PC-9 (cell line): Measurements from ENCODE around the gene ADAM17. TPM values are rescaled to one million over a fixed set of nuclear protein-coding genes. Genes with fewer than 3 reads are reported as not detected.
A peak's percentile ranks its signal among the peaks of the same experiment; 100 is the strongest.

Experiments
- BruUV-seq: library from RNA; stranded (reverse); fragments of 400-500 nt; replicated peaks from 2 replicates; lab custom pipeline; 2021; lab: Mats Ljungman, UMichigan
- CTCF ChIA-PET: fragments of 300-600 bp; sonication (Branson Sonifier 250); formaldehyde crosslinking; loops from one replicate; lab custom pipeline; 2022; ENCODE audit warnings: antibody characterized with exemption; lab: Charles Lee
- POLR2A ChIA-PET: fragments of 300-600 bp; sonication (Branson Sonifier 250); formaldehyde crosslinking; loops from one replicate; lab custom pipeline; 2022; ENCODE audit warnings: antibody characterized with exemption; ENCODE audit not compliant: unreplicated experiment; lab: Charles Lee
- DNase-seq, 2 experiments: peaks; one replicate each; pipeline versions ENCODE4 v3.0.0 to v3.0.0-alpha.2; 2015 to 2022; ENCODE audit warnings: mixed read lengths in 1 of 2
- H2AFZ ChIP-seq: fragments of 200-600 bp; sonication (generic); 2 replicates; pipeline ENCODE4 v1.8.1; 2017; ENCODE audit warnings: antibody characterized with exemption
- H3F3A ChIP-seq: fragments of 200-600 bp; sonication (generic); 2 replicates; pipeline ENCODE4 v1.8.1; 2017; ENCODE audit warnings: antibody characterized with exemption, mild to moderate bottlenecking, low read depth; ENCODE audit not compliant: insufficient read depth
- H3K27ac ChIP-seq: fragments of 200-600 bp; sonication (generic); 2 replicates; pipeline ENCODE4 v1.6.1; 2016; ENCODE audit warnings: mixed run types
- H3K27me3 ChIP-seq: fragments of 200-600 bp; sonication (generic); 2 replicates; pipeline ENCODE4 v1.6.1; 2016; ENCODE audit warnings: low read depth, mixed run types; ENCODE audit not compliant: insufficient read depth
- H3K36me3 ChIP-seq: fragments of 200-600 bp; sonication (generic); 2 replicates; pipeline ENCODE4 v1.6.1; 2016; ENCODE audit warnings: low read depth, mixed run types
- H3K4me1 ChIP-seq: fragments of 200-600 bp; sonication (generic); replicated peaks from 2 replicates; pipeline ENCODE4 v1.6.1; 2016; ENCODE audit warnings: mixed run types; ENCODE audit not compliant: insufficient read depth
- H3K4me2 ChIP-seq: fragments of 200-600 bp; sonication (generic); 2 replicates; pipeline ENCODE4 v1.6.1; 2017; ENCODE audit warnings: mixed run types
- H3K4me3 ChIP-seq: fragments of 200-600 bp; sonication (generic); 2 replicates; pipeline ENCODE4 v1.6.1; 2016; ENCODE audit warnings: mixed run types
- H3K79me2 ChIP-seq: fragments of 200-600 bp; sonication (generic); 2 replicates; pipeline ENCODE4 v1.6.1; 2017; ENCODE audit warnings: low read depth, mixed run types
- H3K9me2 ChIP-seq: fragments of 200-600 bp; sonication (generic); 2 replicates; pipeline ENCODE4 v1.8.1; 2017; ENCODE audit warnings: mild to moderate bottlenecking; ENCODE audit not compliant: insufficient read depth
- H3K9me3 ChIP-seq: fragments of 200-600 bp; sonication (generic); 2 replicates; pipeline ENCODE4 v1.8.1; 2016; ENCODE audit warnings: low read depth; ENCODE audit not compliant: insufficient read depth
- H4K20me1 ChIP-seq: fragments of 200-600 bp; sonication (generic); 2 replicates; pipeline ENCODE4 v1.8.1; 2017; ENCODE audit not compliant: insufficient read depth
- CTCF ChIP-seq: fragments of 200-600 bp; sonication (generic); conservative IDR thresholded peaks from 2 replicates; pipeline ENCODE4 v1.6.1; 2017; ENCODE audit warnings: mixed run types, antibody characterized with exemption, mild to moderate bottlenecking, moderate library complexity
- EZH2 ChIP-seq: fragments of 200-600 bp; sonication (generic); IDR thresholded peaks from 2 replicates; pipeline ENCODE4 v1.8.0; 2017; ENCODE audit warnings: antibody characterized with exemption, low read depth
- intact Hi-C: fragments of 100-400 bp; cut with micrococcal nuclease; formaldehyde crosslinking; loops from one replicate; pipeline ENCODE4 v1.10.0; 2022; ENCODE audit not compliant: unreplicated experiment
- total RNA-seq: library from RNA; stranded (reverse); gene quantifications from 2 replicates; pipeline ENCODE4 v1.2.3, GENCODE V29; 2021

Gene ADAM17
- total RNA-seq, 1 experiment from 2014 or later = 65.0 TPM

- intact Hi-C loops = no loop called here
- Histone ChIP-seq H3K4me3 (no peak overlapping the region), H3K4me2 (no peak overlapping the region), H3F3A (peaks cover 5% of the 10 kb centered on the region; the same call in 1 of the 2 replicates), H3K36me3 (peaks cover 31% of the 10 kb centered on the region), H3K4me1 (peaks cover 23% of the 10 kb centered on the region), H3K9me2 (no peaks in the 10 kb centered on the region), H4K20me1 (peaks cover 95% of the 10 kb centered on the region), H3K27ac (no peak overlapping the region), H3K27me3 (no peaks in the 10 kb centered on the region), H2AFZ (no peak overlapping the region), H3K79me2 (peaks cover 100% of the 10 kb centered on the region), H3K9me3 (no peaks in the 10 kb centered on the region)
- TF ChIP-seq CTCF = no peak
- no peak for TF ChIP-seq EZH2
- no TSS peak for BruUV-seq
- ChIA-PET CTCF (no interaction called here), POLR2A (interaction anchor here (0.6 kb wide), 1 partner anchor 16 kb away, joined by 6 read pairs; no protein-coding TSS in a partner anchor)
- no peak for DNase-seq
Observed at GRCh38 chr2:9545502-9545901, 10.1 kb downstream of the ADAM17 start.

- H3K27me3 ChIP-seq = no peaks in the 10 kb centered on the region
- H3F3A ChIP-seq = peaks cover 19% of the 10 kb centered on the region
- H3K4me2 ChIP-seq = no peak overlapping the region
- no peak overlapping the region for H2AFZ ChIP-seq
- intact Hi-C loops = no loop called here
- no peaks in the 10 kb centered on the region for H3K9me3 ChIP-seq
- TF ChIP-seq CTCF (no peak), EZH2 (no peak)
- H3K9me2 ChIP-seq = no peaks in the 10 kb centered on the region
- peaks cover 27% of the 10 kb centered on the region for H3K36me3 ChIP-seq
- CTCF ChIA-PET = no interaction called here
- peaks cover 93% of the 10 kb centered on the region for H4K20me1 ChIP-seq
- POLR2A ChIA-PET = interaction anchor here (0.7 kb wide), 1 partner anchor 36 kb away, joined by 4 read pairs; no protein-coding TSS in a partner anchor
- no TSS peak for BruUV-seq
- H3K4me1 ChIP-seq = peaks cover 19% of the 10 kb centered on the region
- no peak overlapping the region for H3K27ac ChIP-seq
- no peak overlapping the region for H3K4me3 ChIP-seq
- DNase-seq = no peak
- peaks cover 100% of the 10 kb centered on the region for H3K79me2 ChIP-seq
Observed at GRCh38 chr2:9543557-9543956, 12.1 kb downstream of the ADAM17 start.

- H3F3A ChIP-seq = peaks cover 34% of the 10 kb centered on the region
- H4K20me1 ChIP-seq = peaks cover 88% of the 10 kb centered on the region
- CTCF ChIA-PET = no interaction called here
- H3K36me3 ChIP-seq = peaks cover 49% of the 10 kb centered on the region
- peaks cover 23% of the 10 kb centered on the region; the same call in 1 of the 2 replicates for H3K4me1 ChIP-seq
- no peak overlapping the region for H2AFZ ChIP-seq
- H3K79me2 ChIP-seq = peaks cover 95% of the 10 kb centered on the region
- POLR2A ChIA-PET = interaction anchor here (0.7 kb wide), 1 partner anchor 24 kb away, joined by 7 read pairs; no protein-coding TSS in a partner anchor
- no peaks in the 10 kb centered on the region for H3K9me3 ChIP-seq
- H3K4me2 ChIP-seq = no peak overlapping the region
- no peak for TF ChIP-seq EZH2
- TF ChIP-seq CTCF = no peak
- 0 out of 2 replicates have a peak overlapping the region, but pooled peaks have one; percentile 17 for H3K27ac ChIP-seq
- no peaks in the 10 kb centered on the region for H3K9me2 ChIP-seq
- no peaks in the 10 kb centered on the region for H3K27me3 ChIP-seq
- no TSS peak for BruUV-seq
- intact Hi-C loops = no loop called here
- H3K4me3 ChIP-seq = no peak overlapping the region
- no peak for DNase-seq
Observed at GRCh38 chr2:9539531-9539930, 16.1 kb downstream of the ADAM17 start.
